T47D (cell line): Measurements from ENCODE around the gene AK9.
"Not testable (repeated sequence)": the region's sequence is repeated elsewhere in the genome, so short reads cannot be mapped to it uniquely, and the experiment has no call there.

Experiments used
- DNase-seq, 2 experiments: peaks; one replicate each; pipeline versions ENCODE4 v3.0.0 to v3.0.0-alpha.2; 2011 to 2012; ENCODE audit warnings: low read depth in 1 of 2, low spot score in 1 of 2
- JUND ChIP-seq: IDR thresholded peaks from 2 replicates; pipeline ENCODE4 v1.6.1; 2012; ENCODE audit warnings: low read depth
- in situ Hi-C: cut with HindIII; loops from 2 replicates; pipeline ENCODE4 v1.10.0; 2016; ENCODE audit warnings: low sequenced_read_pairs, low pct_unique_long_range_greater_than_20kb

AK9 gene

GRCh38 chr6:109714611-109715010, 23.6 kb upstream of the AK9 start:
- no peak for TF ChIP-seq JUND
- DNase-seq: no peak
- in situ Hi-C loops: no loop called here

GRCh38 chr6:109714166-109714565, 23.2 kb upstream of the AK9 start:
- no peak for TF ChIP-seq JUND
- no peak for DNase-seq
- in situ Hi-C loops: no loop called here

GRCh38 chr6:109713097-109713496, 22.1 kb upstream of the AK9 start:
- in situ Hi-C loops: no loop called here
- DNase-seq: no peak
- no peak for TF ChIP-seq JUND

- in situ Hi-C loops: not testable (repeated sequence)
These were observed 17.1 kb upstream of the AK9 start for GRCh38 chr6:109708099-109708498.

GRCh38 chr6:109706513-109706912, 15.5 kb upstream of the AK9 start:
- in situ Hi-C loops: no loop called here
- TF ChIP-seq JUND: no peak
- no peak for DNase-seq

More at GRCh38 chr6:109708099-109708498, 17.1 kb upstream of the AK9 start:
- DNase-seq: not testable (repeated sequence)

- in situ Hi-C loops: no loop called here
- DNase-seq: peak; percentile 2 to 88
- TF ChIP-seq JUND: no peak
These were observed 14.3 kb upstream of the AK9 start for GRCh38 chr6:109705258-109705657.

- no peak for TF ChIP-seq JUND
- in situ Hi-C loops: no loop called here
- DNase-seq: no peak
These were observed 11.8 kb upstream of the AK9 start for GRCh38 chr6:109702791-109703190.

- in situ Hi-C loops: no loop called here
- TF ChIP-seq JUND: no peak
- no peak for DNase-seq
These were observed 10.8 kb upstream of the AK9 start for GRCh38 chr6:109701774-109702173.

GRCh38 chr6:109701221-109701620, 10.2 kb upstream of the AK9 start:
- TF ChIP-seq JUND: no peak
- in situ Hi-C loops: no loop called here
- DNase-seq: no peak

GRCh38 chr6:109696355-109696754, 5.4 kb upstream of the AK9 start:
- TF ChIP-seq JUND: no peak
- no peak for DNase-seq
- in situ Hi-C loops: no loop called here

- no peak for TF ChIP-seq JUND
- peak in 1 of 2 experiments; percentile 45 for DNase-seq
- in situ Hi-C loops: no loop called here
These were observed 4.5 kb upstream of the AK9 start for GRCh38 chr6:109695468-109695867.

- no peak for TF ChIP-seq JUND
These were observed 2.1 kb upstream of the AK9 start for GRCh38 chr6:109693111-109693510.

GRCh38 chr6:109690373-109690736, 647 bp downstream of the AK9 start:
- DNase-seq: peak; percentile 3 to 28
- no peak for TF ChIP-seq JUND
- in situ Hi-C loops: no loop called here

More at GRCh38 chr6:109693111-109693510, 2.1 kb upstream of the AK9 start:
- in situ Hi-C loops: no loop called here
- DNase-seq: no peak

- in situ Hi-C loops: no loop called here
- no peak for DNase-seq
- no peak for TF ChIP-seq JUND
These were observed 3.7 kb downstream of the AK9 start for GRCh38 chr6:109687271-109687761.
